CD14-positive monocyte (primary cell): Measurements from ENCODE around the gene MYO3B. TPM values are rescaled to one million over a fixed set of nuclear protein-coding genes. Genes with fewer than 3 reads are reported as not detected.

Experiments
- DNase-seq, 3 donors: peaks; one replicate each; pipeline ENCODE4 v3.0.0-alpha.2; 2011 to 2022
- H2AFZ ChIP-seq: 2 replicates; pipeline ENCODE4 v1.6.0; 2012; ENCODE audit warnings: mild to moderate bottlenecking, low read depth, low read length, inconsistent platforms; ENCODE audit not compliant: insufficient read depth, poor library complexity, severe bottlenecking
- H3K27ac ChIP-seq, 2 donors: 1 replicate in 1 of 2; 2 replicates in 1 of 2; pipeline ENCODE4 v1.5.1; 2012 to 2013; ENCODE audit warnings: low read length in 2 of 2, control low read depth in 1 of 2, inconsistent platforms in 1 of 2, low read depth in 1 of 2, mild to moderate bottlenecking in 1 of 2
- H3K27me3 ChIP-seq, 2 donors: one replicate each; pipeline versions ENCODE4 v1.6.0 to v1.6.1; 2011 to 2013; ENCODE audit warnings: low read length in 2 of 2; ENCODE audit not compliant: control insufficient read depth in 2 of 2, insufficient read depth in 2 of 2
- H3K36me3 ChIP-seq, 2 donors: replicated peaks in 1 of 2; 1 replicate in 1 of 2; 2 replicates in 1 of 2; pipeline versions ENCODE4 v1.5.1 to v1.6.1; 2012 to 2013; ENCODE audit warnings: low read length in 2 of 2, control low read depth in 1 of 2, inconsistent platforms in 1 of 2, mild to moderate bottlenecking in 1 of 2; ENCODE audit not compliant: insufficient read depth in 2 of 2, control insufficient read depth in 1 of 2
- H3K4me1 ChIP-seq, 2 donors: 1 replicate in 1 of 2; 2 replicates in 1 of 2; pipeline versions ENCODE4 v1.5.1 to v1.6.1; 2012 to 2013; ENCODE audit warnings: low read length in 2 of 2, control low read depth in 1 of 2, inconsistent platforms in 1 of 2, mild to moderate bottlenecking in 1 of 2, moderate library complexity in 1 of 2; ENCODE audit not compliant: insufficient read depth in 2 of 2, control insufficient read depth in 1 of 2
- H3K4me2 ChIP-seq: replicated peaks from 2 replicates; pipeline ENCODE3; 2012; ENCODE audit warnings: low read length, moderate library complexity, mild to moderate bottlenecking; ENCODE audit not compliant: poor library complexity, severe bottlenecking; ENCODE audit errors: extremely low read depth
- H3K4me3 ChIP-seq, 3 experiments: fragments of 200-600 bp in 1 of 3; sonication (generic) in 1 of 3; replicated peaks in 1 of 3; 1 replicate in 2 of 3; 2 replicates in 1 of 3; pipeline ENCODE4 v1.5.1; 2011 to 2013; ENCODE audit warnings: low read length in 3 of 3, mild to moderate bottlenecking in 3 of 3, control low read depth in 2 of 3, low read depth in 2 of 3, inconsistent platforms in 1 of 3, moderate library complexity in 1 of 3
- H3K79me2 ChIP-seq: 2 replicates; pipeline ENCODE4 v1.6.0; 2012; ENCODE audit warnings: mild to moderate bottlenecking, control low read depth, inconsistent platforms, low read length, moderate library complexity; ENCODE audit not compliant: insufficient read depth
- H3K9ac ChIP-seq: 2 replicates; pipeline ENCODE4 v1.6.0; 2017; ENCODE audit warnings: low read length, mild to moderate bottlenecking; ENCODE audit not compliant: insufficient read depth, poor library complexity, severe bottlenecking
- H3K9me3 ChIP-seq, 2 donors: replicated peaks in 1 of 2; 1 replicate in 1 of 2; 2 replicates in 1 of 2; pipeline versions ENCODE4 v1.5.1 to v1.6.1; 2012 to 2013; ENCODE audit warnings: low read length in 2 of 2, control low read depth in 1 of 2; ENCODE audit not compliant: control insufficient read depth in 1 of 2, insufficient read depth in 1 of 2
- H4K20me1 ChIP-seq: 2 replicates; pipeline ENCODE4 v1.6.0; 2012; ENCODE audit warnings: mild to moderate bottlenecking, low read length, control low read depth, moderate library complexity; ENCODE audit not compliant: insufficient read depth
- H3K27ac Mint-ChIP-seq, 7 donors: one replicate each; pipeline ENCODE4 v1.8.0; 2020; ENCODE audit warnings: mild to moderate bottlenecking in 7 of 7, mixed read lengths in 7 of 7, moderate library complexity in 6 of 7, inconsistent platforms in 2 of 7
- H3K27me3 Mint-ChIP-seq, 3 donors: one replicate each; pipeline ENCODE4 v1.8.0; 2021 to 2022; ENCODE audit warnings: low read depth in 3 of 3, mild to moderate bottlenecking in 3 of 3, mixed read lengths in 3 of 3, moderate library complexity in 3 of 3, inconsistent platforms in 1 of 3
- H3K36me3 Mint-ChIP-seq, 2 donors: one replicate each; pipeline ENCODE4 v1.8.0; 2020; ENCODE audit warnings: mixed read lengths in 2 of 2, inconsistent platforms in 1 of 2, mild to moderate bottlenecking in 1 of 2
- H3K4me1 Mint-ChIP-seq: one replicate; pipeline ENCODE4 v1.8.0; 2020; ENCODE audit warnings: mild to moderate bottlenecking, mixed read lengths
- H3K4me3 Mint-ChIP-seq, 2 donors: one replicate each; pipeline ENCODE4 v1.8.0; 2020; ENCODE audit warnings: mild to moderate bottlenecking in 2 of 2, mixed read lengths in 2 of 2, moderate library complexity in 1 of 2
- H3K9me3 Mint-ChIP-seq, 7 donors: one replicate each; pipeline ENCODE4 v1.8.0; 2020 to 2022; ENCODE audit warnings: mixed read lengths in 7 of 7, mild to moderate bottlenecking in 6 of 7, moderate library complexity in 6 of 7, inconsistent platforms in 2 of 7
- WGBS: methylation state at CpG from one replicate; pipeline ENCODE4 v1.1.5; 2013; ENCODE audit warnings: missing lambda C conversion rate; ENCODE audit not compliant: insufficient coverage; 5-methylcytosine and 5-hydroxymethylcytosine counted together
- intact Hi-C, 2 donors: fragments of 100-400 bp; cut with micrococcal nuclease; formaldehyde crosslinking; loops; one replicate each; pipeline versions ENCODE4 v1.15.0 to v1.15.1; 2023
- polyA plus RNA-seq, 3 donors: library from polyadenylated mRNA; depleted of rRNA in 1 of 3; unstranded in 2 of 3; stranded (reverse) in 1 of 3; fragments of 300-500 nt in 2 of 3; fragments of >200 nt in 1 of 3; fragmentation: Illumina TruSeq in 2 of 3; gene quantifications; 1 replicate in 2 of 3; 2 replicates in 1 of 3; pipeline ENCODE4 v1.2.3, GENCODE V29; 2012 to 2021
- TF ChIP-seq, protein P1 (sequence below): fragments of 200-600 bp; IDR thresholded peaks from one replicate; pipeline ENCODE4 v1.8.0; 2022; ENCODE audit warnings: antibody characterized with exemption, mild to moderate bottlenecking

The MYO3B gene
- polyA plus RNA-seq, 3 donors, result not detected

DNA sequence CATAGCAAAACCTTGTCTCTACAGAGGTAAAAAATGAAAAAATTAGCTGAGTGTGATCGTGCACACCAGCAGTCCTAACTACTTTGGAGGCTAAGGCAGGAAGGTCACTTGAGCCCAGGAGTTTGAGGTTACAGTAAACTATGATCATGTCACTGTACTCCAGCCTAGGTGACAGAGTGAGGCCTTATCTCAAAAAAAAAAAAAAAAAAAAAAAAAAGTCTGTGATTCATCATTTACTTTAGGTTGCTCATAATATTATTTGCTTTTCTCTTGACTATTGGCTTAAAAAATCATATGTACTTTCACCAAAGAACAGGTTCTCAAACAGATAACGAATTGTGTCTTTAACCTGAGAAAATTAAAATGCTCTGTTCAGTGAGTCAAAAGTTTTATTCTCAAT is 129.1 kb downstream of the MYO3B start:
- H3K9ac ChIP-seq, result no peak overlapping the region
- H3K4me1 ChIP-seq, result no peaks in the 10 kb centered on the region
- no peaks in the 10 kb centered on the region for H4K20me1 ChIP-seq
- Mint-ChIP-seq H3K27me3 (peaks cover 0 to 1% (median 0%) of the 10 kb centered on the region in 3 donors), H3K36me3 (no peaks in the 10 kb centered on the region), H3K9me3 (no peaks in the 10 kb centered on the region), H3K4me3 (no peak overlapping the region), H3K27ac (no peak overlapping the region), H3K4me1 (no peaks in the 10 kb centered on the region)
- WGBS, result 100% methylated on average over 1 of the region's 2 CpGs
- no peak overlapping the region for H3K4me3 ChIP-seq
- H2AFZ ChIP-seq, result no peak overlapping the region
- H3K27me3 ChIP-seq, result peaks cover 0 to 2% of the 10 kb centered on the region in 2 donors
- TF ChIP-seq, protein P1, sequence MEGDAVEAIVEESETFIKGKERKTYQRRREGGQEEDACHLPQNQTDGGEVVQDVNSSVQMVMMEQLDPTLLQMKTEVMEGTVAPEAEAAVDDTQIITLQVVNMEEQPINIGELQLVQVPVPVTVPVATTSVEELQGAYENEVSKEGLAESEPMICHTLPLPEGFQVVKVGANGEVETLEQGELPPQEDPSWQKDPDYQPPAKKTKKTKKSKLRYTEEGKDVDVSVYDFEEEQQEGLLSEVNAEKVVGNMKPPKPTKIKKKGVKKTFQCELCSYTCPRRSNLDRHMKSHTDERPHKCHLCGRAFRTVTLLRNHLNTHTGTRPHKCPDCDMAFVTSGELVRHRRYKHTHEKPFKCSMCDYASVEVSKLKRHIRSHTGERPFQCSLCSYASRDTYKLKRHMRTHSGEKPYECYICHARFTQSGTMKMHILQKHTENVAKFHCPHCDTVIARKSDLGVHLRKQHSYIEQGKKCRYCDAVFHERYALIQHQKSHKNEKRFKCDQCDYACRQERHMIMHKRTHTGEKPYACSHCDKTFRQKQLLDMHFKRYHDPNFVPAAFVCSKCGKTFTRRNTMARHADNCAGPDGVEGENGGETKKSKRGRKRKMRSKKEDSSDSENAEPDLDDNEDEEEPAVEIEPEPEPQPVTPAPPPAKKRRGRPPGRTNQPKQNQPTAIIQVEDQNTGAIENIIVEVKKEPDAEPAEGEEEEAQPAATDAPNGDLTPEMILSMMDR, result no peak
- H3K36me3 ChIP-seq, result no peaks in the 10 kb centered on the region
- H3K27ac ChIP-seq, result no peak overlapping the region
- no peaks in the 10 kb centered on the region for H3K9me3 ChIP-seq
- DNase-seq, result no peak
- no peaks in the 10 kb centered on the region for H3K79me2 ChIP-seq
- intact Hi-C loops, result no loop called here
- no peak overlapping the region for H3K4me2 ChIP-seq

DNA sequence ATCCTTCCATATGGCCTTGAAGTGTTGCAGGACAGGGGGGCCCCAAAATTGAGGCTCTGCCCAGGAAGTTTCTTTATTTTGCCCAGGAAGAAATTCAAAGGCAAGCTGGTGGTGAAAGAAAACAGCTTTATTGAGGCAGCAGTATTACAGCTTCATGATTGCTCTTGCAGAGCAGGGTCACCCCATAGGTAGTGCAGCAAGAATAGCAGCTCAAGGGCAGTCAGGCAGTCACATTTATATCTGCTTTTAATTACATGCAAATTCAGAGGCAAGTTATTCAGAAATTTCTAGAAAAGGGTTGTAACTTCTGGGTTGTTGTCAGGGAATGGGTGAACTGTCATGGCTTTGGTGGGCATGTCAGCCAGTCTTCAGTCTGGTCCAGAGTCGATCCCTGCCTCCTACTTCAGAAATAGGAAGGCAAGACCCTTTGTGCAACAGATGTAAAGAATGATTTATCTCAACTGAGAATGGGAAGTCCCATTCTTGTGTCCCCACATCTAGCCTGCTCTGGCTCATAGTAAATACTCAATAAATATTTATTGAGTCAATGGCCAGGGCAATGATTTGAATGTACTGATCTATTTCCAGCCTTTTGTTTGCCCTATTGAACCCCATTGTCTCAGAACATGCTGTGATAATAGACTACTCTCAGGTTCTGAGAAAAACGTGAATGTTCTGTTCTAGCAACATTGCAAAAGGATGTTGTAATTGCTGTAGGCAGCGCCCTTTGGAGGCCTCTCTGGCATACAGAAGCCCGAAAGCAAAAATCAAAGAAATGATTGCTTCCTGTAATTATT is 129.8 kb downstream of the MYO3B start:
- Histone ChIP-seq H3K27me3 (no peaks in the 10 kb centered on the region), H3K4me1 (no peaks in the 10 kb centered on the region), H3K4me3 (no peak overlapping the region), H3K79me2 (no peaks in the 10 kb centered on the region), H3K27ac (no peak overlapping the region), H3K9me3 (no peaks in the 10 kb centered on the region), H4K20me1 (no peaks in the 10 kb centered on the region), H3K36me3 (no peaks in the 10 kb centered on the region), H3K9ac (no peak overlapping the region), H3K4me2 (no peak overlapping the region), H2AFZ (no peak overlapping the region)
- Mint-ChIP-seq H3K36me3 (no peaks in the 10 kb centered on the region), H3K27ac (no peak overlapping the region), H3K9me3 (no peaks in the 10 kb centered on the region), H3K4me3 (no peak overlapping the region), H3K4me1 (no peaks in the 10 kb centered on the region), H3K27me3 (peaks cover 0 to 1% (median 0%) of the 10 kb centered on the region in 3 donors)
- no CpG with 5 or more reads among the region's 4 CpGs for WGBS
- intact Hi-C loops, result no loop called here
- TF ChIP-seq, protein P1, result no peak
- no peak for DNase-seq
